ENCODE results near the gene CLDN6. TPM values are rescaled to one million over a fixed set of nuclear protein-coding genes. Genes with fewer than 3 reads are reported as not detected.

The CLDN6 gene
- total RNA-seq, 1 donor from 2014 or later: 563 TPM

DNA sequence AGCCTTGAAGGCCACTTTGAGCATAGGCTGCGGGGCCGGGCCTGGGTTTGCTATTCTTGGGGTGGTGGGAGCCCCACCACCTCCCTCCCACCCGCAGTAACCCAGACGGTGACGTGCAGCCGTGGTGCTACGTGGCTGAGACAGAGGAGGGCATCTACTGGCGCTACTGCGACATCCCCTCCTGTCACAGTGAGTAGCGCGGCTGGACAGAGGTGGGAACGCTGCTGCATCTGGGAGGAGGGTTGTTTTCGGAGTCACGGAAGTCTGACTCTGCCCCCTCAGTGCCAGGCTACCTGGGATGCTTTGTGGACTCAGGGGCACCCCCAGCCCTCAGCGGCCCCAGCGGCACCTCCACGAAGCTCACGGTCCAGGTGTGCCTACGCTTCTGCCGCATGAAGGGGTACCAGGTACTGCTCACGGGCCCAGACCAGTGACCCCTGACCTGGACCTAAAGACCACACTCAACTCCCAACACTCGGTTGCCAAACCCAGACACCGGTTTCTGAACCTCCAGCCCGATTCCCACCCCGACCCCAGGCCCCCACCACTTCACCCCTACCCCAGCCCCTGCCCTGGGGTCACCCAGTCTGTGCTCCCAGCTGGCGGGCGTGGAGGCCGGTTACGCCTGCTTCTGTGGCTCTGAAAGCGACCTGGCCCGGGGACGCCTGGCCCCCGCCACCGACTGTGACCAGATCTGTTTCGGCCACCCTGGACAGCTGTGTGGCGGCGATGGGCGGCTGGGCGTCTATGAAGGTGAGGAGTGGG is 51.8 kb downstream of the CLDN6 start:
- DNase-seq (ENCODE audit: low spot score, unreplicated experiment): no peak
- TF ChIP-seq, protein P1, sequence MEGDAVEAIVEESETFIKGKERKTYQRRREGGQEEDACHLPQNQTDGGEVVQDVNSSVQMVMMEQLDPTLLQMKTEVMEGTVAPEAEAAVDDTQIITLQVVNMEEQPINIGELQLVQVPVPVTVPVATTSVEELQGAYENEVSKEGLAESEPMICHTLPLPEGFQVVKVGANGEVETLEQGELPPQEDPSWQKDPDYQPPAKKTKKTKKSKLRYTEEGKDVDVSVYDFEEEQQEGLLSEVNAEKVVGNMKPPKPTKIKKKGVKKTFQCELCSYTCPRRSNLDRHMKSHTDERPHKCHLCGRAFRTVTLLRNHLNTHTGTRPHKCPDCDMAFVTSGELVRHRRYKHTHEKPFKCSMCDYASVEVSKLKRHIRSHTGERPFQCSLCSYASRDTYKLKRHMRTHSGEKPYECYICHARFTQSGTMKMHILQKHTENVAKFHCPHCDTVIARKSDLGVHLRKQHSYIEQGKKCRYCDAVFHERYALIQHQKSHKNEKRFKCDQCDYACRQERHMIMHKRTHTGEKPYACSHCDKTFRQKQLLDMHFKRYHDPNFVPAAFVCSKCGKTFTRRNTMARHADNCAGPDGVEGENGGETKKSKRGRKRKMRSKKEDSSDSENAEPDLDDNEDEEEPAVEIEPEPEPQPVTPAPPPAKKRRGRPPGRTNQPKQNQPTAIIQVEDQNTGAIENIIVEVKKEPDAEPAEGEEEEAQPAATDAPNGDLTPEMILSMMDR (IDR thresholded peaks at IDR 0.05; ENCODE audit: unreplicated experiment): no peak
- H3K36me3 Mint-ChIP-seq (ENCODE audit: insufficient read depth): no peaks in the 10 kb centered on the region
- no peak overlapping the region for H3K27ac Mint-ChIP-seq
- H3K27me3 Mint-ChIP-seq: peaks cover 38% of the 10 kb centered on the region
- no peaks in the 10 kb centered on the region for H3K9me3 Mint-ChIP-seq (ENCODE audit: low read depth)
- no peak overlapping the region for H3K4me3 Mint-ChIP-seq (ENCODE audit: low read depth)
- H3K4me1 Mint-ChIP-seq (ENCODE audit: low read depth): peaks cover 2% of the 10 kb centered on the region

Other genes with a start within 250 kb of the CLDN6 start
- gene ELOB, start 240.9 kb downstream of the CLDN6 start, total RNA-seq: 201 and 207 TPM in 2 replicates
- gene PRSS33, start 230.6 kb downstream of the CLDN6 start, total RNA-seq: 0.27 and 0.31 TPM in 2 replicates
- not detected in 2 replicates for gene PRSS41, start 219.7 kb downstream of the CLDN6 start, total RNA-seq
- gene PRSS21, start 200.9 kb downstream of the CLDN6 start, total RNA-seq: not detected in 2 replicates
- not detected in 2 replicates for gene ZG16B, start 187.9 kb downstream of the CLDN6 start, total RNA-seq
- gene PRSS22, start 160.0 kb downstream of the CLDN6 start, total RNA-seq: 23.3 and 25.9 TPM in 2 replicates
- gene FLYWCH2, start 135.0 kb downstream of the CLDN6 start, total RNA-seq: 26.3 and 26.9 TPM in 2 replicates
- gene FLYWCH1, start 106.3 kb downstream of the CLDN6 start, total RNA-seq: 19.5 and 20.7 TPM in 2 replicates
- gene KREMEN2, start 53.9 kb downstream of the CLDN6 start, total RNA-seq: 0.31 and 0.47 TPM in 2 replicates
- gene PAQR4, start 48.8 kb downstream of the CLDN6 start, total RNA-seq: 13.0 and 13.1 TPM in 2 replicates
- gene PKMYT1, start 37.7 kb downstream of the CLDN6 start, total RNA-seq: 33.7 and 36.5 TPM in 2 replicates
- 2.2 and 2.9 TPM in 2 replicates for gene CLDN9, start 5.3 kb downstream of the CLDN6 start, total RNA-seq
- gene TNFRSF12A, start 2.2 kb upstream of the CLDN6 start, total RNA-seq: 44.3 and 57.4 TPM in 2 replicates
- gene HCFC1R1, start 5.8 kb upstream of the CLDN6 start, total RNA-seq: 22.4 and 25.3 TPM in 2 replicates
- gene THOC6, start 5.9 kb upstream of the CLDN6 start, total RNA-seq: 44.1 and 47.4 TPM in 2 replicates
- 10.4 and 11.7 TPM in 2 replicates for gene BICDL2, start 18.8 kb upstream of the CLDN6 start, total RNA-seq
- 0.13 and 0.19 TPM in 2 replicates for gene MMP25, start 28.4 kb upstream of the CLDN6 start, total RNA-seq
- gene IL32, start 47.5 kb upstream of the CLDN6 start, total RNA-seq: 2.9 and 4.6 TPM in 2 replicates
- gene ZSCAN10, start 81.1 kb upstream of the CLDN6 start, total RNA-seq: 0.33 and 0.34 TPM in 2 replicates
- 23.3 and 23.9 TPM in 2 replicates for gene ZNF205, start 94.4 kb upstream of the CLDN6 start, total RNA-seq
- 13.1 and 13.4 TPM in 2 replicates for gene ZNF213, start 116.8 kb upstream of the CLDN6 start, total RNA-seq
- gene OR1F1, start 170.0 kb upstream of the CLDN6 start, total RNA-seq: not detected in 2 replicates
- gene ZNF200, start 217.0 kb upstream of the CLDN6 start, total RNA-seq: 11.2 and 11.9 TPM in 2 replicates
- gene MEFV, start 238.4 kb upstream of the CLDN6 start, total RNA-seq: not detected in 2 replicates